Fibroblast of the aortic adventitia (primary cell): ENCODE data around the gene CAMSAP2. TPM values are rescaled to one million over a fixed set of nuclear protein-coding genes. Genes with fewer than 3 reads are reported as not detected.

Experiments
- DNase-seq: peaks from one replicate; pipeline ENCODE4 v3.0.0-alpha.2; 2010; ENCODE audit warnings: low read depth
- H3K4me3 ChIP-seq: 2 replicates; pipeline ENCODE4 v1.5.1; 2011; ENCODE audit warnings: low read depth, mild to moderate bottlenecking, control low read depth, low read length, moderate library complexity
- CTCF ChIP-seq: IDR thresholded peaks from 2 replicates; pipeline ENCODE4 v1.5.1; 2011; ENCODE audit warnings: mild to moderate bottlenecking, low read length, control low read depth, inconsistent platforms; ENCODE audit not compliant: insufficient read depth
- total RNA-seq: library from RNA; depleted of rRNA; stranded (reverse); fragments of >200 nt; gene quantifications from 2 replicates; pipeline ENCODE4 v1.2.3, GENCODE V29; 2012; ENCODE audit warnings: low replicate concordance

Gene CAMSAP2
- total RNA-seq, 1 donor, result 57.5 TPM

- H3K4me3 ChIP-seq, result no peak overlapping the region
- no peak for DNase-seq
- no peak for TF ChIP-seq CTCF
Observed at GRCh38 chr1:200890027-200890426, 151.3 kb downstream of the CAMSAP2 start.

GRCh38 chr1:200890818-200891773 is 152.4 kb downstream of the CAMSAP2 start:
- peak; percentile 55 for TF ChIP-seq CTCF
- peak overlapping the region; percentile 57 for H3K4me3 ChIP-seq
- DNase-seq, result peak; percentile 39

- no peak overlapping the region for H3K4me3 ChIP-seq
- DNase-seq, result no peak
- TF ChIP-seq CTCF, result no peak
Observed at GRCh38 chr1:200891774-200892157, 153.1 kb downstream of the CAMSAP2 start.

- DNase-seq, result no peak
- H3K4me3 ChIP-seq, result no peak overlapping the region
Observed at GRCh38 chr1:200892546-200892945, 153.9 kb downstream of the CAMSAP2 start.

GRCh38 chr1:200892958-200893357 is 154.3 kb downstream of the CAMSAP2 start:
- no peak overlapping the region for H3K4me3 ChIP-seq
- no peak for DNase-seq
- no peak for TF ChIP-seq CTCF

More at GRCh38 chr1:200892546-200892945, 153.9 kb downstream of the CAMSAP2 start:
- no peak for TF ChIP-seq CTCF

- no peak overlapping the region for H3K4me3 ChIP-seq
- TF ChIP-seq CTCF, result no peak
- no peak for DNase-seq
Observed at GRCh38 chr1:200893411-200893901, 154.8 kb downstream of the CAMSAP2 start.
